ENCODE results near the gene SKI.

- TF ChIP-seq CTCF (conservative IDR thresholded peaks at IDR 0.05 in 1 of 2, IDR thresholded peaks at IDR 0.05 in 1 of 2; ENCODE audit: low read depth in 1 of 2, low read length in 2 of 2), result no peak
- no peak for TF ChIP-seq EZH2 (IDR thresholded peaks at IDR 0.05; ENCODE audit: low read length, missing control alignments)
Observed at GRCh38 chr1:2314273-2314802, 86.2 kb downstream of the SKI start.
